GM19043 (cell line): ENCODE data around the gene PYM1.
A peak's percentile ranks its signal among the peaks of the same experiment; 100 is the strongest.
"Not testable (repeated sequence)": the region's sequence is repeated elsewhere in the genome, so short reads cannot be mapped to it uniquely, and the experiment has no call there.

Experiments
- ATAC-seq: cut with Tn5 transposase; IDR thresholded peaks from one replicate; pipeline ENCODE4 v1.9.1; 2021; ENCODE audit warnings: low read depth; ENCODE audit not compliant: unreplicated experiment

Gene PYM1

DNA sequence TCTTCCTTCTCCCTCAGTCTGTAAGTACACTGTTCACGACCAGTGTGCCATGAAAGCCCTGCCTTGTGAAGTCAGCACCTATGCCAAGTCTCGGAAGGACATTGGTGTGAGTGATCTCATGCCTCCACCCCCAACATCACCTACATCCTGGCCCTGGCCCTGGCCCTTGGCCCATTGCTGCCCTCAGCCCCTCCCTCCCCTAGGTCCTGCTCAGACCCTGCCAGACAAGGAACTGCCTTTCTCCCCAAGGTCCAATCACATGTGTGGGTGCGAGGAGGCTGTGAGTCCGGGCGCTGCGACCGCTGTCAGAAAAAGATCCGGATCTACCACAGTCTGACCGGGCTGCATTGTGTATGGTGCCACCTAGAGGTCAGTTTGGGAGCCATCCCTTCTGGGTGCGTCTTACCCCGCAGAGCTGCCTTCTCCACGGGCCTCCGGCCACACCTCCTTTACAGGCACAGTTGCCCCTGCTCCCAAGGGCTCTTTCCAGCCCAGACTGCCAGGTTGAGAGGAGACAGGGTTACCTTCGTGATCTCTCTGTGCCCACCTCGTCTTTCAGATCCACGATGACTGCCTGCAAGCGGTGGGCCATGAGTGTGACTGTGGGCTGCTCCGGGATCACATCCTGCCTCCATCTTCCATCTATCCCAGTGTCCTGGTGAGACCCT is 12.5 kb upstream of the PYM1 start:
- ATAC-seq = peak; percentile 96

DNA sequence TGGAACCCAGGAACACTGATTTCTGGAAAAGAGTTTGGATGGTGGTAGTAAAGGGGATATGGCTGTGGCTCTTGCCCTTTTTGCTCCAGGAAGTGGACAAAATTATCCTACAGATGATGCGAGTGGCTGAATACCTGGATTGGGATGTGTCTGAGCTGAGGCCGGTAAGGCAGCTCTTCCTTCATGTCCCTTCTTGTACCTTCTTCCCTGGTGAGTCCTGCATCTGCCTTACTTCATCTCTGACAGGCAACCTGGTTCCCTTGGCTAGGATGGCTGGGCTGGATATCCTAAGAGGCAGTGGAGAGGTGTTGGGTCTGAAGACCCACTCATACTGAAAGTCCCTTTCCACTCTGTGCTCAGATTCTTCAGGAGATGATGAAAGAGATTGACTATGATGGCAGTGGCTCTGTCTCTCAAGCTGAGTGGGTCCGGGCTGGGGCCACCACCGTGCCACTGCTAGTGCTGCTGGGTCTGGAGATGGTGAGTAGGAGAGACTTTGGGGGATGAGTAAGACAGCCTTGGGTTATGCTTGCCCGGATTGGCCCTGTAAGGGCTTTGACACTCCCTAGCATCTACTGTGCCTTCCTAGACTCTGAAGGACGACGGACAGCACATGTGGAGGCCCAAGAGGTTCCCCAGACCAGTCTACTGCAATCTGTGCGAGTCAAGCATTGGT is 11.3 kb upstream of the PYM1 start:
- ATAC-seq = no peak

DNA sequence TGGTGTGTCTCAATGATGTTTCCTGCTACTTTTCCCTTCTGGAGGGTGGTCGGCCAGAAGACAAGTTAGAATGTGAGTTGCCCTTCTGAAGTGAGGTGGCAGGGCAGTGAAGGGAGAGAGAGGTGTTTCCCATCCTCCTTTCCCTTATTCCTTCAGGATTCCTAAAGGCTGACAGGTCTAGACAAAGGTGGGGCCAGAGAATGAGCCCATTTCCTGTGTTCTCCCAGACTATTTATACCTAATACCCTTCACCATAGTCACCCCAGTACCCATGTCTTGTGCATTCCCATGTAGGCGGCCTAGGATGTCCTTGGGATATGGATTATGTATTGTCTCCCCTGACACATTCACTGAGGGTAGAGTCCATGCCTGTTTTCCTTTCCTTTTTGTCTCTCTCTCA is 10.3 kb upstream of the PYM1 start:
- no peak for ATAC-seq

DNA sequence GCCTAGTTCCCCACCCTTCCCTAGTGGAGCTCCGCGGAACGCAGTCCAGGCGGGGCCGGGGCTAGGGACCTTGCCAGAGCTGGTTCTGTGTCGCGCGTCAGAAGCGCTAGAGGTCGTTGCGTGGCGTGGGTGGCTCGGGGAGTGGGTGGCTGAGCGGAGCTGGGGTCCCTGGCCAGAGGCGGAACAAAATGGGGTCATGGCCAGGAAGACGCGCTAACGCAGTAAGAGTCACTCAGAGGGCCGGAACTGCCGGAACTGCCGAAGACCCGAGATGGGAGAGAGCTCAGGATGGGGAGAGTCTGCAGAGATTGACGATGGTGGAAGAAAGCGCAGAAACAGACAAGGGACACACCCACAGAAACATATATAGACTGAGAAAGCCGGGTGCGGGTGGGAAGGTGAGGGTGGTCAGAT is 8.1 kb upstream of the PYM1 start:
- no peak for ATAC-seq

DNA sequence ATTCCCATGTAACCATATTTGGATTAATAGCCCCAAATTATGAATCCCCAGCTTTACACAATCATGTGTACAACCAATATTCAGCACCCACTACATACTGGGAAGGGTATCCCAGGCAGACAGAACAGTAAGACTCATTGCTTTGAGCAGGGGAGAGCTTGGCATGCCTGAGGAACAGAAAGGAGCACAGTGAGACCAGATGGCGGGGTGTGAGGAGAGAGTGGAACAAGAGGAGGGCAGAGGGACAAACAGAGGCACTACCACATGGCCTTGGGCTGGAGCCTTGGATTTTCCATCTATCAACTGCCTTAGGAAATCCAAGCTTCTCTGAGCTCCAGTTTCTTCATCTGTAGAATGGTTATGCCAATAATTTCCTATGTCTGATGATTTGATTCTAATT is 7.1 kb upstream of the PYM1 start:
- ATAC-seq = no peak

DNA sequence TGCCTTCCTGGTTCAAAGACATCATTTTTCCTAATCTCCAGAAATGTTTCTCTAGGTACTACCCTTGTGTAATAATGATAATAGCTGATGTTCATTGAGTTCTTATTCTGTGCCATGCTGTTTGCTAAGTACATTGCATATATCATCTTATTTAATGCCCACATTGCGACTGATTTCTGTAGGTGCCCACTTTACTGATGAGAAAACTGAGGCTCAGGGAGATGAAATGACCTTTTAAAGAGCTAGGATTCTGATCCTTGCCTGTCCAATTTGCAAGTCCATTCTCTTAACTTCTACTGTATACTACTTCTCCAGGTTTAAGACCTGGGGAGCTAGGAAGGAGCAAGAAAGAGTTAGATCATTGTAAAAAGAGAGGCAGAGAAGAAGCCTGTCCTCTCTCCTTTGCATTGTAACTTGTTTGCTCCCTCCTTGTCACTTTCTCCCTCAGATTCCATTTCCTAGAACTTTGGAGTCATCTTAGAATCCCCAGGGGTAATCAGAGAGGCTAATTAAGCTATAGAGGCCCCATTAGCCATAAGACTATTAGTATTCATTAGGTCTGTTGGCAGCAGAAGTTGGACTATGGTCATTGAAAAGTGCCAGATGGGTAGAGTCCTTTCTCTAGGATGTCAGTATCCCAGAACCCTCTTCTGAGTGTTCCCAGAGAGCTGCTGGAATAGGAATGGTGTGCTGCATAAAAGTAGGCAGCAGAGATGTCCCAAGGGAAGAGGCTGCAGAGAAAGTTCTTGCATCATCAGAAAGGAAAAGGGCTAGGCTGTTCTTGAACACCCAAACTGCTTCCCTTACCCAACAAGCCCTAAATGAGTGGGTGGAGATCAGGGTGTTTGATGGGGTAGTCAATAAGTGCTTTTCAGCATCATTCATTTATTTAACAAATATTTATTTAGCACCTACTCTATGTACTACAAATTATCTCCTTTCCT is 6.4 kb upstream of the PYM1 start:
- ATAC-seq = no peak

DNA sequence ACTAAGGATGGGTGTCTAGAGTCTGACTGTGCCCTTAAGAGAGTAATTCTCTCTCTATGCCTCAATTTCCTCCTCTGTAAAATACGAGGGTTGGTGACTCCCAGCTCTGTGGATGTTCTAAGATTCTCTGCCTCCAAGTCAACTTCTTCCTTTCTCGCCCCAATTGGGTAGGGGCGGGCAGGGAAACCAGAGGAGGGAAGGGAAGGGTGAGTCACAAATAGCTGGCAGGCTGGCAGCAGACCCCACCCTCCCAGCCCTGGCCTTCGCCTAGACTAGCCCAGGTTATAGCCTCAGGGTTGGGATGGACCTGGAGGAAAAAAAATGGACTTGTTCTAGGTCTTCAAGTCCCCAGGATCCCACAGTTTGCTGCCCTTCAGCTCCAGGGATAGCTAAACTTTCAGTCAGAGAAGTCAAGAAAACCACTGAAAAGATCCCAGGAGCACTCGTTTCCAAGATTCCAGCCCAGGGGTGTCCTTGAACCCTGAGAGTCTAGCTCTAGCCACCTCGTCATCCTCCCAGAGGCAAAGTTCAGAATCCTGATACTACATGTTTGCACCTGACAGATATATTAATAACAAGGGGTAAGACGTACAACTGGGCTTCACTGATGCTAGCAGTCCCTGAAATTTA is 5.6 kb upstream of the PYM1 start:
- ATAC-seq = no peak

DNA sequence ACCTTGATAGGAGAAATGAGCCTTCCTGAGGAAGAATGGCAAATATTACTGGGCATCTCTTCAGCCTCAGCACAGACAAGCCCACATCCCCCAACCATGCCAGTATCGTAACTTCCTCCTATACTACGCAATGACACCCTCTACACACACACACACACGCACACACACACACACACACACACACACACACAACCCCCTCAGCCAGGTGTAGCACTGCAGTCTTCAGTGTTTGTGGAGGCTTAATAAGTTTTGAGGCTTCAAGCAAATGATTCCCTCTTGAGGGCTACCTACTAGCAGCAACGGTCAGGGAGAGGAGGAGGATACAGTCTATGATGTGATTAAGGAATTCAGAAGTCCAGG is 4.8 kb upstream of the PYM1 start:
- ATAC-seq = no peak

DNA sequence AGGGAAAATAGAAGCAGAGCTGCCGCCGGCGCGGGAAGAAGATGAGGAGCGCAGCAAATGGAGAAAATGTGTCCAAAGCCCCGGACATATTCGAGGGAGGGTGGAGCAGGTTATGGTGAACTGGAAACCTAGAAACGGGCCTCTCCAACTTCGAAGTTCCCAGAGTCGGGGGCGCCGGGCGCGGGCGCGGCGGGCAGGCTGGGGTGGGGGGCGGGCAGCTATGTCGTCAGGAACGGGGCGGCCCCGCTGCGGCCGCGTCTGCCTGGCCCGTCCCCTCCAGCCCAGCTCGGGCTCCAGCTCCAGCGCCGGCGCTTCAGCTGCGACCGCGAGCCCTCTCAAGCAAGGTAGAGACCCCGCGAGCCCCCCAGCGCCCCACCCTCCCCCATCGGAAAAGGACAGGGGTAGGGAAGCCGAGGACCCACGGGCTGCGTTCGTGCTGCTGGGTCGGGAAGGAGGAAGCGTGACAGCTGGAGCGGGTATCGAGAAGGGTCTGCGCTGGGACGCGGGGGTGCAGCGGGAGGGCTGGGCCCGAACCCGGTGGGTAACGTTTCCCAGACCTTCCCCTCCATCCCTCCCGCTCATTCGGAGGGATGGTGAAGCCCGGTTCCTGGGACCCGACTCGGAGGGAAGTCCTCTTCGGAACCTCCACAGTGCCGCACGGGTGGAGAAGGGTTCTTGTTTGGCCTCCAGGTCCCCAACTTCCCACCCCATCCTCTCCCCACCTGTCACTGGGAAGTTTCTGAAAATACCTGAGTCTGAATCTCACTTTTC is 4.3 kb upstream of the PYM1 start:
- ATAC-seq = no peak

DNA sequence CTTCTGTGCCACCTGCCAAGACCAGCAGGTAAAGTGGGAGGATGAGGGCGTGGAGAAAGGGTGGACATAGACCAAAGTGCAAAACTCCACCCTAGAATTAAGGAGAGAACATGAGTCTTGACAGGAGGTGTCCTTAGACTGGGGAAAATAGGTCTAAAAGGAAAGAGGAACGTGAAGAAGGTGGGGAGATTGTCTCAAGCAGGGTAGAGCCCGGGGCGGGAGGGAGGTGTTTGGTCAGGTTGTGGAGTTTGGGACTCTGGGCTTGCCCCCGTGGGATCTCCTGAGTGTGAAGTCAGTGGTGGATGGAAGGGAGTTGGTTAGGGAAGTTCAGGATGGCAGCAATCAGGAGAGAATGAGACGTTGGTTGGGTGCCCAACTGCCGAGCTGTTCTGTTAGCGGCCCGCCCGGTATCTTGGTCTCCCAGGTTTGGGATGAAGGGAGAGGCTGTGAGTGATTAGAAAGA is 3.7 kb upstream of the PYM1 start:
- ATAC-seq = no peak

DNA sequence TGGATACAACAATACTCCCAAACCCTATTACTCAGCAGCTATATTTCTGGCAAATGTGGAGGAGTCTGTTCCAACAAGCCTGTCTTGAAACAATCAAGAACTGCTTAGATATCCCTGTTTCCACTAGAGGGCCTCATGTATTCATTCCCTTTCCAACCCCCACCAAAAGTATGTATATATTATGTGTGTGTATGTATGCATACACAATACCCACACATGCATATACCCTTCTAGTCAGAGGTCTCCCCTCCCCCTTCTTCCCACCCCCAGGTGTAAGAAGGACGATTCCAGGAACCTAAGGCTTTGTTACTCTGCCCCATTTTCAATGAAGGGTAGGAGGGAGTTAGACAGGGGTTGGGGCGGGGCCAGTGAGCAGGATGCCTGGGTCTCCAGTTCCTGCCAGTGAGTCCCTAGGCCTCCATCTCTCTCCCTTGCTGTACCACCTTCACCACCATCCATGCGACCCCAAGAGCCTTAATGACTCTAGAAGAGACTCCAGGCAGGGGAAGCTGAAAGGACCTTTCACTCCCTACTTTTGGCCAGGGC is 3.1 kb upstream of the PYM1 start, which contains the start of gene DGKA:
Gene DGKA, plus strand, starts transcription at position 392 of the 546 bp plus-strand sequence. CDS start 5,342 bp downstream, outside the sequence.
- ATAC-seq = no peak

DNA sequence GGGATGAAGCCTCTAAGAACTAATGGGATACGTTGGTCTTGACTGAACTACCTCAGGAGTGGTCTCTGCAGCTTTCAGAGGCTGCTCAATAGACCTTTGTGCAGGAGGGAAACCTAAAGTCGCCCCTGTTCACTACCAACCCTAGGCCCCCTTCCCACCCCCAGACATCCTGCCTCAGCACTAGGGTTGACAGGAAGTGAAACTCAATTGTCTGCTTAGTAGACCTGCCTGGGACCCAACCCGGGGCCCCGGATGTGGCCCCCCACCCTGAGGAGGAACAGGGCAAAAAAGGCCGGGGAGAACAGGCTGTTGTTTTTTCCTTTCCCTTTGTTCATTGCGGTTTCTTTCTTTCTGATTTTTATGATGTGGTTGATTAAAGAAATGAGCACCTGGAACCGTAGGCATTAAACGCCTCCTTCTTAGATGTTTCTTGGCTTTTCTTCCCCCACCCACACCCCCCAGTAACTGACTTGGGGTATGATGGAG is 1.7 kb upstream of the PYM1 start:
- ATAC-seq = peak; percentile 38

DNA sequence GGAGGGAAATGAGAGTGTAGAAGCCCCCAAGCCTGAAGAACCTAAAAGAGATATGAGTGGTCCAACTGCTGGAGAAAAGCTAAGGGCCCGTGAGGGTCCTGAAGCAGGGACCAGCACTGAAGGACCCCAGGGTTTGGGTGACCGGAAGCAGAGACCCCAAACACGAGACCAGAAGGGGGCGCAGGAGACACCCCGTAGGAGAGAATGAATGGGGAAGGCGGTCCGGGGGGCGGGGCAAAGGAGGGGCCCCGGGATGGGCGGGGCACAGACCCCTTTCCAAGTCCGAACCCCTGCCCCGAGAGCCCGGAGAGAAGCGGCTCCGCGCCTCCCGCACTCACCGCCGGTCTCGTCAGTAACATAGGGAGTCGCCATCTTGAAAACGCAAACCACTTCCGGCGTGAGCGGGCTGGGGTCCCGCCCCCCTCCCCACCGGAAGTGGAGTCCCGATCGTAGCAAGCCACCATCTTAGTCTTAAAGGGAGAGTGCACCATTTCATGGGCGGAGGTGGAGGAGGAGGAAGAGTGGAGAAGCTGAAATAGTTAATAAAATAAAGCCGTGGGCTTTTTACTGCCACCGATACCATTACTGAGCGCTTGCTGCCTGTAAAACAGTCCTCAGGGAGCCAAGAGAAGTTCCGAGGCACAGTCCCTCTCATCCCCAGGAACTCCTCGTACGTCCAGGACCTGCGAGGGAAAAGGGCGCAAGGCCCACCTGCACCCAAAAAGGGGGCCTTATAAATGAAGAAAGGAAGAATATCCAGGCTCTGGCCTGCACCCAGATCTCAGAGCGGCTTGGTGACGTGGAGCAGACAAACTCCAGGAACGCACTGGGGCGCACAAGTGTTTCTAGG is 731 bp downstream of the PYM1 start:
- peak; percentile 35 for ATAC-seq

DNA sequence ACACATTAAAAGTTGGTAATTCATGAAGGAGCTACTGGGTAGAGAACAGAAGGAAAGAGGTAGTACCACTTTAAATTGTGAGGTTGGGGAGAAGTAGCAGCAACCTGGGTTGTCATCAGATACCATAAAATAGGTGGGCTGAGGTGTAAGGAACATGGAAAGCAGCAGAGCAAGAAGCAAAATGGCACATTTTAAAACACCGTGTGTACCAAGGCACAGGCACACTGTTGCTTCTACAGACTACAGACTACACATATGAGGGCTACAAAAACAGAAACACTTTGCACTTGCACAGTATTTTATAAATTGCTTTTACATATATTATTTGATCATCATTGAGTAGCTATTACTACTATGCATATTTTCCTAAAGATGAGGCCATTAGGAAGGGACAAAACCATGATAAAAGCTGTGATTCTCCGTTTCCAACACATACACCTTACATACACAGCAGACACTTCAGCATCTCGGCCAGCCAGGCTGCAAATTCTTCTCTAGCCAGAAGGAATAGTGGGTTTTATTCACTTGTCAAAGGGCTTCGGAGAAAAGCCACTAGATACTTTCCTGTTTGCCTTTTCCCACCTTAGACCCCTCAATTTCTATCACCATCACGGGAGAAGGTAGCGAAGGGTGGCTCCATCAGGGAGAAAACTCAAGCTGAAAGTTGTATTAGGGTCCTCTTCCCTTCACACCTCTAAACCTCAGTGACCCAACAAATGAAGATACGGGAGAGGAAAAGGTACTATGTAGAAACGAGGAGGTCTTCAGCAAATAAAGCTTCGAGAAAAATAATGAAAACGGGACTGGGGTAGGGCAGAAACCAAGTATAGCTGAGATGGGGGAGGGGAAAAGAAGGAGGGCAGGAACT is 1.6 kb downstream of the PYM1 start:
- ATAC-seq = no peak

DNA sequence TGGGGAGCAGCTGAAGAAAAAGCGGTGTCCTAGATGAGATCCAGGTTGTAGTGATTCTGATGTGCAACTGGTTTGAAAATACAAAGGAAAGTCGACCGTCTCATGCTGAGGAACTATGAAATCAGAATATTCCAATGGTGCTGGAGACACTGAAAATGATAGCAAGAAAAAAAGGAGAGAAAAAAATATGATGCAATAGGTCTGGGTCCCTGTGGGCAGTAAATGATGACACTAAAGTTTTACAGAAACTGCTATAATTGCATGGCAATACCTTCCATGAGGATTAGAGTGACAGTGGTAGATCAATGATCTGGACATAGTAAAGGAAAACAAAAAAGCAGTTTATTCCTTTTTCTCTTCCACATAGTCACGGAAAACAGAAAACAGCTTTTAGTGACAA is 2.3 kb downstream of the PYM1 start:
- no peak for ATAC-seq

DNA sequence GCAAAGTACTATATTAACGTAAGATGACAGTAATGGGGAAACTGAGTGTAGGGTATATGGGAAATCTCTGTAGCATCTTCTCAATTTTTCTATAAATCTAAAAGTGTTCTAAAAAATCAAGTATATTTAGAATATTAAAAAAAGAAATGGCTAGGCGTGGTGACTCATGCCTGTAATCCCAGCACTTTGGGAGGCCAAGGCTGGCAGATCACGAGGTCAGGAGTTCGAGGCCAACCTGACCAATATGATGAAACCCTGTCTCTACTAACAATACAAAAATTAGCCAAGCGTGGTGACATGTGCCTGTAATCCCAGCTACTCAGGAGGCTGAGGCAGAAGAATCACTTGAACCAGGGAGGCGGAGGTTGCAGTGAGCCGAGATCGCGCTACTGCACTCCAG is 4.0 kb downstream of the PYM1 start:
- ATAC-seq = not testable (repeated sequence)

DNA sequence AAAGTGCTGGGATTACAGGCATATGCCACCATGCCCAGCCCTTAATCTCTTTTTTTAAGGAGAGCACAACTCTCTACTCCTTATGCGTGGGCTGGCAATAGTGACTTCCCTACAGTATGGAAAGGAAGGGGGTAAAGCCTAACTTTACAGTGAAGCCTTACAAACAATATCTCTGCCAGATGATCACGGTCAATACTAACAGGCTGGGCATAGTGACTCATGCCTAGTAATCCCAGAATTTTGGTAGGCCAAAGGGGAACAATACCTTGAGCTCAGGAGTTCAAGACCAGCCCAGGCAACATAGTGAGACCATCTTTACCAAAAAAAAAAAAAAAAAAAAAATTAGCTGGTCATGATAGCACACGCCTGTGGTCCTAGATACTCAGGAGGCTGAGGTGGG is 5.6 kb downstream of the PYM1 start:
- ATAC-seq = no peak

DNA sequence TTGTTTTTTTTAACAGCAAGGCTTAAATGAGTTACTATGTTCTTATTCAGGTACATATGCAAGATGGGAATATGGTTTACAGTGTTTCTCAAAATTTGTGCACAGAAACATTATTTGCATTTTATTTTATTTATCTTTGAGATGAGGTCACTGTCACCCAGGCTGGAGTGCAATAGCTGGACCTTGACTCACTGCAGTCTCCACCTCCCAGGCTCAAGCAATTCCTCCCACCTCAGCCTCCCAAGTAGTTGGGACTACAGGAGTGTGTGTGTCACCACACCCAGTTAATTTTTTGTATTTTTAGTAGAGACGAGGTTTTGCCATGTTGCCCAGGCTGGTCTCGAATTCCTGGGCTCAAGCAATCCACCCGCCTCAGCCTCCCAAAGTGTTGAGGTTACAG is 8.7 kb downstream of the PYM1 start:
- not testable (repeated sequence) for ATAC-seq
